Measurements from ENCODE around the gene VAMP3. TPM values are rescaled to one million over a fixed set of nuclear protein-coding genes. Genes with fewer than 3 reads are reported as not detected.

Gene VAMP3
- total RNA-seq, 1 donor from 2014 or later = 82.5 TPM

DNA sequence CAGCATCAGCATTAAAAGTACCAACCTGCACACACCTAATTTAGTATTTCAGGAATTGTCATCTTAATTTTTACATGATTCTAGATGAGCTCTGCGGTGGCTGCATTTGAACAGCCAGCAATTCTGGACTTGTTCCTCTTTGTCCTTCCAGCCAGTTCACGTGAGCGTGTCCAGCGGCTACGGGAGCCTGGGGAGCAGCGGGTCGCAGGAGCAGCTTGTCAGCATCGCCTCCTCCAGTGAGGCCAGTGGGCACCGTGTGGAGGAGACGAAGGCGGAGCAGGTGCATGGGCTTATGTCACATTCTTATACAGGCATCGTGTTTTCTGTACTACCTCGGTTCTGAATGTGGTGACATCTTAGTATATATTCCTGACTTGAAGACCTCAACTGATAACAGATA, 38.6 kb downstream of the VAMP3 start:
- TF ChIP-seq, protein P1, sequence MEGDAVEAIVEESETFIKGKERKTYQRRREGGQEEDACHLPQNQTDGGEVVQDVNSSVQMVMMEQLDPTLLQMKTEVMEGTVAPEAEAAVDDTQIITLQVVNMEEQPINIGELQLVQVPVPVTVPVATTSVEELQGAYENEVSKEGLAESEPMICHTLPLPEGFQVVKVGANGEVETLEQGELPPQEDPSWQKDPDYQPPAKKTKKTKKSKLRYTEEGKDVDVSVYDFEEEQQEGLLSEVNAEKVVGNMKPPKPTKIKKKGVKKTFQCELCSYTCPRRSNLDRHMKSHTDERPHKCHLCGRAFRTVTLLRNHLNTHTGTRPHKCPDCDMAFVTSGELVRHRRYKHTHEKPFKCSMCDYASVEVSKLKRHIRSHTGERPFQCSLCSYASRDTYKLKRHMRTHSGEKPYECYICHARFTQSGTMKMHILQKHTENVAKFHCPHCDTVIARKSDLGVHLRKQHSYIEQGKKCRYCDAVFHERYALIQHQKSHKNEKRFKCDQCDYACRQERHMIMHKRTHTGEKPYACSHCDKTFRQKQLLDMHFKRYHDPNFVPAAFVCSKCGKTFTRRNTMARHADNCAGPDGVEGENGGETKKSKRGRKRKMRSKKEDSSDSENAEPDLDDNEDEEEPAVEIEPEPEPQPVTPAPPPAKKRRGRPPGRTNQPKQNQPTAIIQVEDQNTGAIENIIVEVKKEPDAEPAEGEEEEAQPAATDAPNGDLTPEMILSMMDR (IDR thresholded peaks at IDR 0.05; ENCODE audit: unreplicated experiment) = no peak
- Mint-ChIP-seq H3K27me3 (no peaks in the 10 kb centered on the region), H3K4me3 (ENCODE audit: low read depth) (no peak overlapping the region), H3K4me1 (ENCODE audit: low read depth) (no peaks in the 10 kb centered on the region), H3K27ac (no peak overlapping the region), H3K36me3 (ENCODE audit: insufficient read depth) (peaks cover 16% of the 10 kb centered on the region), H3K9me3 (ENCODE audit: low read depth) (peaks cover 14% of the 10 kb centered on the region)
- DNase-seq (ENCODE audit: low spot score, unreplicated experiment) = no peak

DNA sequence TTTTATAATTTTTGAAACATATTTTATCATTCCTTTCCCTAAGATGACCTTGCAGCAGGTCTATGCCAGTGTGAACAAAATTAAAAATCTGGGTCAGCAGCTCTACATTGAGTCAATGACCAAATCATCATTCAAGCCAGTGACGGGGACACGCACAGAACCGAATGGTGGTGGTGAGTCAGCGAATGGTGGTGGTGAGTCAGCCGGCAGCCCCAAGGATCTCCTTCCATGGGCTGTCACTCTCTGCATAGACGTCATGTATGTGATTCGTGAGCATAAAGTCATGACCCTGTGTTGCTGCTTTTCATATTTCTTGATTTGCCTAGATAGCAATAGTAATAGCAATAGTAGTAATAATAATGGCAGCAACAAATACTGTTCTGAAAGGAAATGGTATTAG, 39.3 kb downstream of the VAMP3 start:
- Mint-ChIP-seq H3K9me3 (ENCODE audit: low read depth) (peaks cover 18% of the 10 kb centered on the region), H3K4me3 (ENCODE audit: low read depth) (no peak overlapping the region), H3K36me3 (ENCODE audit: insufficient read depth) (peaks cover 16% of the 10 kb centered on the region), H3K27me3 (no peaks in the 10 kb centered on the region), H3K27ac (no peak overlapping the region), H3K4me1 (ENCODE audit: low read depth) (no peaks in the 10 kb centered on the region)
- TF ChIP-seq, protein P1 (IDR thresholded peaks at IDR 0.05; ENCODE audit: unreplicated experiment) = no peak
- DNase-seq (ENCODE audit: low spot score, unreplicated experiment) = no peak

- no peaks in the 10 kb centered on the region for H3K27me3 Mint-ChIP-seq
- peaks cover 18% of the 10 kb centered on the region for H3K9me3 Mint-ChIP-seq (ENCODE audit: low read depth)
- H3K36me3 Mint-ChIP-seq (ENCODE audit: insufficient read depth) = peaks cover 16% of the 10 kb centered on the region
- H3K4me1 Mint-ChIP-seq (ENCODE audit: low read depth) = no peaks in the 10 kb centered on the region
- no peak overlapping the region for H3K4me3 Mint-ChIP-seq (ENCODE audit: low read depth)
- no peak for DNase-seq (ENCODE audit: low spot score, unreplicated experiment)
- TF ChIP-seq, protein P1 (IDR thresholded peaks at IDR 0.05; ENCODE audit: unreplicated experiment) = no peak
- no peak overlapping the region for H3K27ac Mint-ChIP-seq
Observed at GRCh38 chr1:7811476-7811875, 40.4 kb downstream of the VAMP3 start.

DNA sequence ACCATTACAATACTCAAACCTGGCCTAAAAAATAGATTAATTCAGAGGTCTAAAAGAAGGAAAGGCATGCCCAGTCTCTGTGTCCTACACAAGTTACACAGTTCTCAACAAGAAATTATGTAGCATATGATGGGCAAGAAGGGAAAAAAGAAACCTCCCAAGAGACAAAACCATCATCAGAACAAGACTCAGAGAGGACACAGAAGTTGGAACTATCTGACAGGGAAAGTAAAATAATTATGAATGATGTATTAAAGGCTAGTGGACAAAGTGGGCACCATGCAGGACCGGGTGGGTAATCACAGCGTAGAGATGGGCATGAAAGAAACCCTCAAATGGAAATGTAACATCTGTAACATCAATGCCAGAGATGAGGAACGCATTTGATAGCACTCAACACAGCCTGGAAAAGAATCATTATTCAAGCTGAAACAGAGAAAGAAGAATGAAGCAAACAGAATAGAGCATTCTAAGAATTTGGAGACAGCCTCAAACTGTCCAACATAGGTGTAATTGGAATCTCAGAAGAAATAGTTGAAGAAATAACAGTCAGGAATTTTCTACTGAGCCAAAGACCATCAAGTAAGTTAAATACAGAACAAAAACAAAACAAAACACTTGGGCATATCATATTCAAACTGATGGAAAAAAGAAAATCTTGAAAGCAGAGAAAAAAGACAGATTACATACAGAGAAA, 42.7 kb downstream of the VAMP3 start:
- Mint-ChIP-seq H3K4me3 (ENCODE audit: low read depth) (no peak overlapping the region), H3K9me3 (ENCODE audit: low read depth) (peaks cover 18% of the 10 kb centered on the region)
- TF ChIP-seq, protein P1 (IDR thresholded peaks at IDR 0.05; ENCODE audit: unreplicated experiment) = no peak

GRCh38 chr1:7821282-7821681, 50.2 kb downstream of the VAMP3 start:
- TF ChIP-seq, protein P1 (IDR thresholded peaks at IDR 0.05; ENCODE audit: unreplicated experiment) = no peak
- no peak overlapping the region for H3K27ac Mint-ChIP-seq
- H3K27me3 Mint-ChIP-seq = no peaks in the 10 kb centered on the region
- no peak overlapping the region for H3K4me3 Mint-ChIP-seq (ENCODE audit: low read depth)
- DNase-seq (ENCODE audit: low spot score, unreplicated experiment) = no peak
- no peaks in the 10 kb centered on the region for H3K4me1 Mint-ChIP-seq (ENCODE audit: low read depth)
- no peaks in the 10 kb centered on the region for H3K9me3 Mint-ChIP-seq (ENCODE audit: low read depth)
- H3K36me3 Mint-ChIP-seq (ENCODE audit: insufficient read depth) = no peaks in the 10 kb centered on the region

More for the DNA sequence above, 42.7 kb downstream of the VAMP3 start:
- no peak for DNase-seq (ENCODE audit: low spot score, unreplicated experiment)
- Mint-ChIP-seq H3K4me1 (ENCODE audit: low read depth) (no peaks in the 10 kb centered on the region), H3K27ac (no peak overlapping the region), H3K36me3 (ENCODE audit: insufficient read depth) (peaks cover 16% of the 10 kb centered on the region), H3K27me3 (no peaks in the 10 kb centered on the region)

Measured in progenitor cell of endocrine pancreas (in vitro differentiated cells).